Endodermal cell (in vitro differentiated cells): ENCODE data around the gene BTBD2. TPM values are rescaled to one million over a fixed set of nuclear protein-coding genes. Genes with fewer than 3 reads are reported as not detected.

Source experiments
- DNase-seq: peaks from one replicate; pipeline ENCODE4 v3.0.0-alpha.2; 2017
- H3K27ac ChIP-seq: 2 replicates; pipeline ENCODE4 v1.5.1; 2013; ENCODE audit warnings: mild to moderate bottlenecking, low read depth, low read length, moderate library complexity
- H3K27me3 ChIP-seq: 2 replicates; pipeline ENCODE4 v1.6.1; 2013; ENCODE audit warnings: mild to moderate bottlenecking, low read length, moderate library complexity; ENCODE audit not compliant: insufficient read depth, control insufficient read depth, poor library complexity, severe bottlenecking
- H3K36me3 ChIP-seq: 2 replicates; pipeline ENCODE4 v1.7.0; 2013; ENCODE audit warnings: mild to moderate bottlenecking, low read length, moderate library complexity; ENCODE audit not compliant: control insufficient read depth, insufficient read depth
- H3K4me1 ChIP-seq: one replicate; pipeline ENCODE4 v1.7.0; 2013; ENCODE audit warnings: low read length; ENCODE audit not compliant: control insufficient read depth, insufficient read depth
- H3K4me3 ChIP-seq: 2 replicates; pipeline ENCODE4 v1.5.1; 2013; ENCODE audit warnings: mild to moderate bottlenecking, low read length, moderate library complexity
- H3K9ac ChIP-seq: 2 replicates; pipeline ENCODE4 v1.6.1; 2013; ENCODE audit warnings: mild to moderate bottlenecking, low read length, moderate library complexity; ENCODE audit not compliant: poor library complexity, severe bottlenecking; ENCODE audit errors: extremely low read depth
- H3K9me3 ChIP-seq: 2 replicates; pipeline ENCODE4 v1.6.1; 2013; ENCODE audit warnings: mild to moderate bottlenecking, low read length, moderate library complexity; ENCODE audit not compliant: control insufficient read depth
- H3K27ac Mint-ChIP-seq: 2 replicates; pipeline ENCODE4 v1.8.0; 2020; ENCODE audit warnings: mixed read lengths
- H3K27me3 Mint-ChIP-seq: 2 replicates; pipeline ENCODE4 v1.8.0; 2021; ENCODE audit warnings: mild to moderate bottlenecking, mixed read lengths; ENCODE audit not compliant: insufficient read depth
- H3K36me3 Mint-ChIP-seq: 2 replicates; pipeline ENCODE4 v1.8.0; 2020; ENCODE audit warnings: low read depth, mixed read lengths
- H3K4me1 Mint-ChIP-seq: 2 replicates; pipeline ENCODE4 v1.8.0; 2020; ENCODE audit warnings: mixed read lengths
- H3K4me3 Mint-ChIP-seq: 2 replicates; pipeline ENCODE4 v1.8.0; 2020; ENCODE audit warnings: mild to moderate bottlenecking, moderate library complexity, mixed read lengths
- H3K9me3 Mint-ChIP-seq: 2 replicates; pipeline ENCODE4 v1.8.0; 2020; ENCODE audit warnings: mild to moderate bottlenecking, mixed read lengths
- CTCF ChIP-seq: fragments of 200-600 bp; sonication (generic); conservative IDR thresholded peaks from 2 replicates; pipeline ENCODE4 v1.5.0; 2021; ENCODE audit warnings: antibody characterized with exemption, mild to moderate bottlenecking
- WGBS, 2 experiments: methylation state at CpG; one replicate each; pipeline versions ENCODE4 v1.1.5 to v1.1.7; 2013; ENCODE audit warnings: missing lambda C conversion rate in 2 of 2, mixed read lengths in 1 of 2; ENCODE audit not compliant: insufficient coverage in 1 of 2, insufficient read length in 1 of 2; 5-methylcytosine and 5-hydroxymethylcytosine counted together
- total RNA-seq, 2 donors: library from RNA; stranded (reverse); fragmentation: NEBNext Ultra II Directional in 1 of 2; extraction: Animal tissue kit (Norgen Biotek cat#: 25700) in 1 of 2; gene quantifications; 2 replicates in 1 of 2; 3 replicates in 1 of 2; pipeline ENCODE4 v1.2.1, GENCODE V29; 2021

The BTBD2 gene
- total RNA-seq, 2 donors from 2014 or later = 107 to 112 TPM

- Mint-ChIP-seq H3K9me3 (no peaks in the 10 kb centered on the region), H3K4me1 (no peaks in the 10 kb centered on the region), H3K36me3 (no peaks in the 10 kb centered on the region), H3K27me3 (no peaks in the 10 kb centered on the region), H3K4me3 (peak overlapping the region; percentile 66), H3K27ac (no peak overlapping the region)
- H3K4me3 ChIP-seq = peak overlapping the region; percentile 88
- no peaks in the 10 kb centered on the region for H3K27me3 ChIP-seq
- no peak for DNase-seq
- peak overlapping the region; percentile 77 for H3K9ac ChIP-seq
- peaks cover 10% of the 10 kb centered on the region for H3K4me1 ChIP-seq
- no peaks in the 10 kb centered on the region for H3K9me3 ChIP-seq
- no peak overlapping the region for H3K27ac ChIP-seq
- H3K36me3 ChIP-seq = peaks cover 13% of the 10 kb centered on the region
- 0% methylated on average over 4 to 49 of the region's 49 CpGs for WGBS, 2 experiments
- TF ChIP-seq CTCF = no peak
Observed at GRCh38 chr19:2050349-2050990, 35.0 kb upstream of the BTBD2 start.

- no peak for DNase-seq
- peak overlapping the region; percentile 77 for H3K9ac ChIP-seq
- peak overlapping the region; percentile 88 for H3K4me3 ChIP-seq
- Mint-ChIP-seq H3K27ac (peak overlapping the region; percentile 58), H3K36me3 (peaks cover 2% of the 10 kb centered on the region), H3K27me3 (no peaks in the 10 kb centered on the region), H3K4me1 (no peaks in the 10 kb centered on the region), H3K4me3 (peak overlapping the region; percentile 66), H3K9me3 (no peaks in the 10 kb centered on the region)
- WGBS, 2 experiments = 10 to 17% methylated on average over 4 to 16 of the region's 16 CpGs
- H3K27me3 ChIP-seq = no peaks in the 10 kb centered on the region
- no peaks in the 10 kb centered on the region for H3K9me3 ChIP-seq
- H3K4me1 ChIP-seq = peaks cover 10% of the 10 kb centered on the region
- H3K27ac ChIP-seq = no peak overlapping the region
- peaks cover 13% of the 10 kb centered on the region for H3K36me3 ChIP-seq
- TF ChIP-seq CTCF = no peak
Observed at GRCh38 chr19:2049741-2050348, 34.3 kb upstream of the BTBD2 start.

GRCh38 chr19:2048959-2049740, 33.6 kb upstream of the BTBD2 start:
- Mint-ChIP-seq H3K4me1 (no peaks in the 10 kb centered on the region), H3K36me3 (peaks cover 4% of the 10 kb centered on the region), H3K27ac (no peak overlapping the region), H3K4me3 (peak overlapping the region; percentile 66), H3K27me3 (no peaks in the 10 kb centered on the region), H3K9me3 (no peaks in the 10 kb centered on the region)
- no peak overlapping the region for H3K27ac ChIP-seq
- peaks cover 10% of the 10 kb centered on the region for H3K4me1 ChIP-seq
- H3K4me3 ChIP-seq = peak overlapping the region; percentile 88
- peak overlapping the region; percentile 77 for H3K9ac ChIP-seq
- DNase-seq = no peak
- no peaks in the 10 kb centered on the region for H3K9me3 ChIP-seq
- no peak for TF ChIP-seq CTCF
- H3K27me3 ChIP-seq = no peaks in the 10 kb centered on the region
- WGBS, 2 experiments = 91% methylated on average over 19 to 27 of the region's 27 CpGs
- H3K36me3 ChIP-seq = peaks cover 13% of the 10 kb centered on the region
